ENCODE measurements around the gene MAP1S. TPM values are rescaled to one million over a fixed set of nuclear protein-coding genes. Genes with fewer than 3 reads are reported as not detected.

The MAP1S gene
- total RNA-seq, 1 donor from 2014 or later, result 111 TPM

- H3K27me3 ChIP-seq, result no peaks in the 10 kb centered on the region
- DNase-seq (ENCODE audit: low spot score in 2 of 2), result no peak
- no peaks in the 10 kb centered on the region for H3K4me1 ChIP-seq
- no peak overlapping the region for H3K27ac ChIP-seq
- no peaks in the 10 kb centered on the region for H3K36me3 ChIP-seq
- TF ChIP-seq, protein P1, sequence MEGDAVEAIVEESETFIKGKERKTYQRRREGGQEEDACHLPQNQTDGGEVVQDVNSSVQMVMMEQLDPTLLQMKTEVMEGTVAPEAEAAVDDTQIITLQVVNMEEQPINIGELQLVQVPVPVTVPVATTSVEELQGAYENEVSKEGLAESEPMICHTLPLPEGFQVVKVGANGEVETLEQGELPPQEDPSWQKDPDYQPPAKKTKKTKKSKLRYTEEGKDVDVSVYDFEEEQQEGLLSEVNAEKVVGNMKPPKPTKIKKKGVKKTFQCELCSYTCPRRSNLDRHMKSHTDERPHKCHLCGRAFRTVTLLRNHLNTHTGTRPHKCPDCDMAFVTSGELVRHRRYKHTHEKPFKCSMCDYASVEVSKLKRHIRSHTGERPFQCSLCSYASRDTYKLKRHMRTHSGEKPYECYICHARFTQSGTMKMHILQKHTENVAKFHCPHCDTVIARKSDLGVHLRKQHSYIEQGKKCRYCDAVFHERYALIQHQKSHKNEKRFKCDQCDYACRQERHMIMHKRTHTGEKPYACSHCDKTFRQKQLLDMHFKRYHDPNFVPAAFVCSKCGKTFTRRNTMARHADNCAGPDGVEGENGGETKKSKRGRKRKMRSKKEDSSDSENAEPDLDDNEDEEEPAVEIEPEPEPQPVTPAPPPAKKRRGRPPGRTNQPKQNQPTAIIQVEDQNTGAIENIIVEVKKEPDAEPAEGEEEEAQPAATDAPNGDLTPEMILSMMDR (IDR thresholded peaks at IDR 0.05), result peak; percentile 59 to 65 (median 63)
- H3K4me3 ChIP-seq, result no peak overlapping the region
- no peaks in the 10 kb centered on the region for H3K9me3 ChIP-seq
- intact Hi-C loops (cut with DNase I), result loop anchor here (1.0 kb wide), 1 partner anchor 62 kb away; no protein-coding TSS in a partner anchor
These were observed 15.3 kb upstream of the MAP1S start for GRCh38 chr19:17703824-17704463.

- H3K4me3 ChIP-seq, result no peak overlapping the region
- no peak overlapping the region for H3K27ac ChIP-seq
- intact Hi-C loops (cut with DNase I), result no loop called here
- no peaks in the 10 kb centered on the region for H3K36me3 ChIP-seq
- H3K9me3 ChIP-seq, result no peaks in the 10 kb centered on the region
- no peaks in the 10 kb centered on the region for H3K27me3 ChIP-seq
- DNase-seq (ENCODE audit: low spot score in 2 of 2), result no peak
- TF ChIP-seq, protein P1 (IDR thresholded peaks at IDR 0.05), result no peak
- no peaks in the 10 kb centered on the region for H3K4me1 ChIP-seq
These were observed 12.5 kb upstream of the MAP1S start for GRCh38 chr19:17706750-17707181.

- Histone ChIP-seq H3K36me3 (no peaks in the 10 kb centered on the region), H3K4me3 (no peak overlapping the region), H3K27ac (no peak overlapping the region), H3K4me1 (no peaks in the 10 kb centered on the region), H3K27me3 (no peaks in the 10 kb centered on the region), H3K9me3 (no peaks in the 10 kb centered on the region)
- intact Hi-C loops (cut with DNase I), result loop anchor here (10.0 kb wide), 1 partner anchor 143 kb away; the partner anchor contains the start of gene RPL18A
- DNase-seq (ENCODE audit: low spot score in 2 of 2), result no peak
- TF ChIP-seq, protein P1 (IDR thresholded peaks at IDR 0.05), result no peak
These were observed 7.4 kb upstream of the MAP1S start for GRCh38 chr19:17711851-17712250.

- H3K9me3 ChIP-seq, result no peaks in the 10 kb centered on the region
- TF ChIP-seq, protein P1 (IDR thresholded peaks at IDR 0.05), result peak in 1 of 3 experiments; percentile 8
These were observed 2.9 kb upstream of the MAP1S start for GRCh38 chr19:17716309-17716929.

GRCh38 chr19:17718550-17718946 lies 732 bp upstream of the MAP1S start:
- Histone ChIP-seq H3K27ac (no peak overlapping the region), H3K9me3 (no peaks in the 10 kb centered on the region), H3K4me3 (peak overlapping the region; percentile 86 to 99), H3K4me1 (peaks cover 12 to 38% of the 10 kb centered on the region in 2 donors), H3K36me3 (peaks cover 1 to 9% of the 10 kb centered on the region in 2 donors), H3K27me3 (no peaks in the 10 kb centered on the region)
- TF ChIP-seq, protein P1 (IDR thresholded peaks at IDR 0.05), result no peak
- intact Hi-C loops (cut with DNase I), result loop anchor here (5.0 to 10.0 kb wide), 2 partner anchors 61 to 136 kb away; partner anchors contain the start of gene RPL18A
- no peak for DNase-seq (ENCODE audit: low spot score in 2 of 2)

More at GRCh38 chr19:17716309-17716929, 2.9 kb upstream of the MAP1S start:
- Histone ChIP-seq H3K4me1 (peaks cover 9 to 31% of the 10 kb centered on the region in 2 donors), H3K27me3 (no peaks in the 10 kb centered on the region), H3K4me3 (no peak overlapping the region), H3K36me3 (no peaks in the 10 kb centered on the region), H3K27ac (peak overlapping the region; percentile 54 to 69)
- no peak for DNase-seq (ENCODE audit: low spot score in 2 of 2)
- intact Hi-C loops (cut with DNase I), result loop anchor here (2.0 to 10.0 kb wide), 3 partner anchors 28 to 138 kb away; partner anchors contain the start of genes RPL18A and UNC13A

Data from ascending aorta (tissue), 2 donors.